GM18498 (cell line): ENCODE data around the gene PRMT6.
"Not testable (repeated sequence)": the region's sequence is repeated elsewhere in the genome, so short reads cannot be mapped to it uniquely, and the experiment has no call there.

ENCODE experiments used
- ATAC-seq: cut with Tn5 transposase; IDR thresholded peaks from one replicate; pipeline ENCODE4 v1.9.1; 2021; ENCODE audit warnings: mild to moderate bottlenecking, moderate library complexity; ENCODE audit not compliant: unreplicated experiment

PRMT6 gene

GRCh38 chr1:107056426-107057196, at the start of gene PRMT6:
Gene PRMT6, plus strand, starts transcription at chr1:107056674. Its CDS starts 42 bp downstream, at chr1:107056716.
- ATAC-seq: peak; percentile 95

DNA sequence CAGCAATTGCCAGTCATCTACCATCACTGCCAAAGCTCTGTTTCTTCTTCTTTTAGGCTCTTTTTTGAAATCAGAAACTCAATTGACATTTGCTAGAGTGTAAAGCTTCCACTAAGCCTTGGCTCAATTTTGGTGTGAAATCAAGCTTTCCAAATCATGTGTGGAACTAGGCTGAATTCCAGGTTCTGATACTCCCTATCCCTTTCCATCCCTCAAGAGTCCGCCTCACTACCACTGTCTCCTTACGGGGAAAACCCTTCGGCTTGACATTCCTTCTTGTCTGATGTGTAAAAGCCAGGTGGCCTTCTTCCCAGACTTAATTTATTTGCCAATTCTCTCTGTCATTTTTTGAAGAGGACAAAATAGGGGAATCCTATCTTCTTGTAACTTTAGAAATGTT, 47.2 kb upstream of the PRMT6 start:
- ATAC-seq: no peak

DNA sequence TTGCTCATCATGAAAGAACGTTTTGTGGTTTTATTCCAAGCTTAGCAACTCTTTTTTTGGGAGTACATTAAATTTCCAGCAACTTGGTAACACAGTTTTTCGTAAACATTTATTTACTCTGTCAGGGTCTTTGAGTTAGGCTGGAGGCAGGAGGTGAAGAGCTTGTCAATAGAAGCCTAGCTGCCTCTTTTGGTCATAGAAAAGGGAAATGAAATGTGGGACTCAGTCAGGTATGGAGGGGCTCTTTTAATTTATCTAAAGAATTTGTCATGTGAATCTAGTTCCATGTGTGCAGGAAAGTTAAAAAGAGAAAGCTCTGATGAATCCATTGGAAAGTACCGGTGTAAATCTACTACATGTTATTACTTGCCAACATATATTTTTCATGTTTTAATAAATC, 45.9 kb upstream of the PRMT6 start:
- no peak for ATAC-seq

DNA sequence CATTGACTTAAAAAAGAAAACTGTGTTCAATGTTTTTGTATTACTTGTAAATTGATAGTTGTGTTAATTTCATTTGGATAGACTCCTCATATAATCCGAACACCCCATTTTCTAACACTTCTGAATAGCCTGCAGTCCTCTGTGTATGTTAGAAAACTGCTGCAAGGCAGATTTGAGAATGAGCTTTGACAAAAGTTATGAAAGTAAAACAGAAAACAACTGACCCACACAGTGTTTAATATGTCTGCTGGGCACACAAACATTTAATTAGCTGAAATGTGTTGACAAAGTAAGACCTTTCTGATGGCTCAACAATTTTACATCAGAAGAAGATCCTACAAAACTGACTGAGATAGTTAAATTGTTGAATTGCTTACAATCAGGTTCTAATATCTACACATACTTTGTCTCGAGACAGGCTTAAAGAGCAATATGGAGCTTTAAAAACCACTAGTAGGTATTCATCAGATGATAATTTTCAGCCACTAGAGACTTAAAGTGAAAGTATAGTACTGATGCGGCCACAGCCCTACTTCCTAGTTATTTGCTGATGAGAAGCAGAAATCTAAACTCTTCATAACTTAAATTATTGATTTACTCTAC, 40.0 kb upstream of the PRMT6 start:
- ATAC-seq: peak; percentile 86

DNA sequence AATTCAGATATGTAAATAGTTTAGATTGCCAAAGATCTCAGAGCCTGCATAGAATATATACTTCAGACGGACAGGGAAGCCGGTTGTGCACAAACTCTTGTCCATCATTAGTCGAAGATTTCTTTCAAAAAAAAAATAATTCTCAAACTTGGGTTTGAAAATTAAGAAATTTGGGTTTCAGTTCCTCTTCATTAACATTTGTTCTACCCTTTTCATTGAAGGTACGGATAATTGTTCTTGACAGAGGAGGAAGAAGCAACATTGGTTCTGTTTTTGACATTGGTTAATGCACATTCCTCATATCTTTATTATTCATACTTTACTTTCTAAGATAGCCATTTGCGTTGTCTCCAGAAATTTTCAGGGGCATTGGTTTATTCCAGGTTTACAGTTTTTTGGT, 38.0 kb upstream of the PRMT6 start:
- ATAC-seq: no peak

DNA sequence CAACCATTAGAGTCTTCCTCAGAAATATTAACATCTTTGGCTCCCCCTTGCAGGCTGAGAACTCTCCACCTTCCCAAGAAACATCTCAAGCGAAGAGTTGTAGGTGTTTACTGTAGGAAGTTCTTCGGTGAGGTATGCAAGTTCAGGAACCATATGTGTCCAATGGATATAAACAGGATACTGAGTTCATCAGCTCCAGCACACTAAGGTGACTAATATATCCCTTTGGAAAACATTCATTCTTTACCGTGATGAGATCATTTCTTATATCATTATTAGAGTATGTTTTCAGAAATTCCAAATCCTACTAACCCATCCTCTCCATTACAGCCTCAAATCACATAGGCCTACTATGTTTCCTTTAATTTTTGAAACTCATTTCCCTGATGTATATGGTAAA, 37.3 kb upstream of the PRMT6 start:
- no peak for ATAC-seq

- ATAC-seq: not testable (repeated sequence)
Observed at GRCh38 chr1:107038874-107039273, 17.6 kb upstream of the PRMT6 start.

DNA sequence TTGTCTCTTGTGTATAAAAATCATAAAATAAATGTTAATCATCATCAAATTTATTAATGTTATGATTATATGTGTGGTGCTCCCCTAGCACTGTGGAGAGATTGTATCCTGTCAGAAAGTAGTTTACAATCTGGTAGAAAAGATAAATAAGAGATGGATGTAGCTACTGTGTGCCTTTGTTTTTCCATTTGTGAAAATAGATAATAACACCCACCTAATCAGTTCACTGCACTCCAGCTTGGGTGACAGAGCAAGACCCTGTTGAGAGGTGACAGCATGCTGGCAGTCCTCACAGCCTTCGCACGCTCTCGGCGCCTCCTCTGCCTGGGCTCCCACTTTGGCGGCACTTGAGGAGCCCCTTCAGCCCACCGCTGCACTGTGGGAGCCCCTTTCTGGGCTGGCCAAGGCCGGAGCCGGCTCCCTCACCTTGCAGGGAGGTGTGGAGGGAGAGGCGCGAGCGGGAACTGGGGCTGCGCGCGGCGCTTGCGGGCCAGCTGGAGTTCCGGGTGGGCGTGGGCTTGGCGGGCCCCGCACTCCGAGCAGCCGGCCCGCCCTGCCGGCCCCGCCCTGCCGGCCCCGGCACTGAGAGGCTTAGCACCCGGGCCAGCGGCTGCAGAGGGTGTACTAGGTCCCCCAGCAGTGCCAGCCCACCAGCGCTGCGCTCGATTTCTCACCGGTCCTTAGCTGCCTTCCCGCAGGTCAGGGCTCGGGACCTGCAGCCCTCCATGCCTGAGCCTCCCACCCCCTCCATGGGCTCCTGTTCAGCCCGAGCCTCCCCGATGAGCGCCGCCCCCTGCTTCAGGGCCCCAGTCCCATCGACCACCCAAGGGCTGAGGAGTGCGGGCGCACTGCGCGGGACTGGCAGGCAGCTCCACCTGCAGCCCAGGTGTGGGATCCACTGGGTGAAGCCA, 11.9 kb upstream of the PRMT6 start:
- not testable (repeated sequence) for ATAC-seq

- no peak for ATAC-seq
Observed at GRCh38 chr1:107047602-107048001, 8.9 kb upstream of the PRMT6 start.

DNA sequence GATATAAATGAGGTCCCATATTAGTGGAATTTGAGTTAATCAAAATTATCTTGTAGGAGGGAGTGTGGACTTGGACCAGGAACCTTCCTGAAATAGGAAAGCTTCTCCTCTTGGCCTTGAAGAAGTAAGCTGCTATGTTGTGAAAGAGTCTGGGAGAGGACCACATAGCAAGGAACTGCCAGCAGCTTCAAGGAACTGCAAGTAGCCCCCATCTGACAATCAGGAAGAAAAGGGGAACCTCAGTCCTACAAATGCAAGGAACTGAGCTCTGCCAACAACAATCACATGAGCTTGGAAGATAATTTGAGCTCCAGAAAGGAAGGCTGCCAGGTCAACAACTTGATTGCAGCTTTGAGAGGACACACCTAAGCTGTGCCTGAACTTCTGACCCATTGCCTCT, 8.2 kb upstream of the PRMT6 start:
- no peak for ATAC-seq

DNA sequence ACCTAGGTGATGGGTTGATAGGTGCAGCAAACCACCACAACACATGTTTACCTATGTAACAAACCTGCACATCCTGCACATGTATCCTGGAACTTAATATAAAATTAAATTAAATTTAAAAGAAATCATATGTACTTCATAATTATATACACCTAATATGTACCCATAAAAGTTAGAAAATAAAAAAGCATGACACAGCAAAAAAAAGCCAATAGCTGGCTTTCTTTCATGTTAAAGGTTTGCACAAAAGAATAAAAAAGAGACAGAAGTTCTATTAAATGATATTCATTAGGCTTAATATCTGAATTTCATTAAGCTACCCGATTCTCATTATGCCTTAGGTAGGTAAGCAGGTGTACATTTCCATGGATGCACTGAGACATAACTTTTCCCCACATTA, 5.2 kb upstream of the PRMT6 start:
- no peak for ATAC-seq

DNA sequence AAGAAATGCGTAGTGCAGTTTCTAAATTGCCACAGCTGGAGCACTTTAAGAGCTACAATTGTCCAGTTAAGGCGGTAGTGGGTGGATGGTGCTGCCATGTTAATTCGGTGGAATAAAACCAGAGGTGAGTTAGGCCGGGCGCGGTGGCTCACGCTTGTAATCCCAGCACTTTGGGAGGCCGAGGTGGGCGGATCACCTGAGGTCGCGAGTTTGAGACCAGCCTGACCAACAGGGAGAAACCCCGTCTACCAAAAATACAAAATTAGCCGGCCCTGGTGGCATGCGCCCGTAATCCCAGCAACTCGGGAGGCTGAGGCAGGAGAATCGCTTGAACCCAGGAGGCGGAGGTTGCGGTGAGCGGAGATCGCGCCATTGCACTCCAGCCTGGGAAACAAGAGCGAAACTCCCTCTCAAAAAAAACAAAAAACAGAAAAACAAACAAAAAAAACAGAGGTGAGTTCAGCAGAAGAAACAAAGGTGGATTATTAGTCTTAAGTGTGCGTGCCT, 502 bp upstream of the PRMT6 start:
- not testable (repeated sequence) for ATAC-seq

DNA sequence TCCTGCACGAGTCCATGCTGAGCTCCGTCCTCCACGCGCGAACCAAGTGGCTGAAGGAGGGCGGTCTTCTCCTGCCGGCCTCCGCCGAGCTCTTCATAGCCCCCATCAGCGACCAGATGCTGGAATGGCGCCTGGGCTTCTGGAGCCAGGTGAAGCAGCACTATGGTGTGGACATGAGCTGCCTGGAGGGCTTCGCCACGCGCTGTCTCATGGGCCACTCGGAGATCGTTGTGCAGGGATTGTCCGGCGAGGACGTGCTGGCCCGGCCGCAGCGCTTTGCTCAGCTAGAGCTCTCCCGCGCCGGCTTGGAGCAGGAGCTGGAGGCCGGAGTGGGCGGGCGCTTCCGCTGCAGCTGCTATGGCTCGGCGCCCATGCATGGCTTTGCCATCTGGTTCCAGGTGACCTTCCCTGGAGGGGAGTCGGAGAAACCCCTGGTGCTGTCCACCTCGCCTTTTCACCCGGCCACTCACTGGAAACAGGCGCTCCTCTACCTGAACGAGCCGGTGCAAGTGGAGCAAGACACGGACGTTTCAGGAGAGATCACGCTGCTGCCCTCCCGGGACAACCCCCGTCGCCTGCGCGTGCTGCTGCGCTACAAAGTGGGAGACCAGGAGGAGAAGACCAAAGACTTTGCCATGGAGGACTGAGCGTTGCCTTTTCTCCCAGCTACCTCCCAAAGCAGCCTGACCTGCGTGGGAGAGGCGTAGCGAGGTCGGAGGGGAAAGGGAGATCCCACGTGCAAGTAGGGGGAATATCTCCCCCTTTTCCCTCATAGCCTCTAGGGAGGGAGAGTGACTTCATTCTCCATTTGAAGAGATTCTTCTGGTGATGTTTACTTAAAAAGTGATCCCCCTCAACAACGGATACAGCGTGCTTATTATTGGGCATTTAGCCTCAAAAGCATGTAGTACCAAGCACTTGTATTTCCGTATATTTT, 991 bp downstream of the PRMT6 start:
- ATAC-seq: peak; percentile 70

DNA sequence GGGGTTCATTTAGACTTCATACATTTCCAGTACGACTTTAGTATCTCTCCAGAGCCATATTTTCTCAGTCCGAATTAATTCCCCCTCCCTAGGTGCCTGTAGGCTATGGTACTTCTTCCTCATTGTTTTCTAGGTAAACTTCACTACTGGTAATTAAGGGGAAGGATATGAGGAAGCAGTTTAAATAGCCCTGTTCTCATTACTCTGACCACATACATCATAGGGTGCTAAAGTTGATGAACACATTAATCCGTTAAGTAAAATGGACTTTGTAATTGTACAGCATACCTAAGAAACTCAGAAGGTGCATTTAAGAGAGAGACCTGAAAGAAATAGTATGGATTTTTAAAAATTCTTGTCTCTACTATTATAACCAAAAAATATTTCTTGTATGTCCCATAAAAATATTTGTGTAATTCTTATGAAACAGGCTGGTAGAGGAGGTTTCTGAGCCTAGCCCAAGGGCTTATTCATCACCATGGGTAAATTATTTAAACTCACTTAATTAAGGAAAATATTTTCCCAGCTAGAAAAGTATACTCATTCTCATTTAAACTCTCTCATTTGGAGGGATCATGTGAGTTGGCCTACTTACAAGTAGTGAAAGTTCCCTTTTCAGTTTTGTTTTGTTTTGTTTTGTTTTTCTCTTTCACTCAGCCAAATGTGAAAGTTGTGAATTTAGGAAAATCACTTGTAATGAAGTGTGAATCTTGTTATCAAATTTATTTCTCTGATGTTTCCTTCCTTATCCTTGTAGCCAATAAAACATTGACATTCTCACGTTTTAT, 2.0 kb downstream of the PRMT6 start:
- no peak for ATAC-seq

GRCh38 chr1:107061886-107062285, 5.4 kb downstream of the PRMT6 start:
- ATAC-seq: no peak

DNA sequence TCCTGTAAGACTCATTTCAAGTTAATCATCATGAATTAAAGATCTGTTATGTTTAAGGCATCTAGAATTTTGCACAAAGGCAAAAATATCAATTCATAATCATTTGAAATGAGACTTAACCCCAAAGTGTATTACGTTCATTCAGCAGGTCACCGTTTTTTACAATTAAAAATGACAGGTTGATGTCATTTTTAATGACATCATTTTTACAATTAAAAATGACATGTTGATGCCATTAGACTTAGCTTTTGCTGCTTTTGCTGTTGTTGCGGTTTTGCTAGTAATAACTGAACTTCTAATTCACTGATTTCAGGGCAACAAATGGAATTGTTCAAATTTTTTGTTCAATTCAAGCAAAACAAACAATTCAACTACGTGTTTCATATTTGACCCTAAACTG, 17.0 kb downstream of the PRMT6 start:
- ATAC-seq: no peak

- ATAC-seq: no peak
Observed at GRCh38 chr1:107076841-107077240, 20.4 kb downstream of the PRMT6 start.

DNA sequence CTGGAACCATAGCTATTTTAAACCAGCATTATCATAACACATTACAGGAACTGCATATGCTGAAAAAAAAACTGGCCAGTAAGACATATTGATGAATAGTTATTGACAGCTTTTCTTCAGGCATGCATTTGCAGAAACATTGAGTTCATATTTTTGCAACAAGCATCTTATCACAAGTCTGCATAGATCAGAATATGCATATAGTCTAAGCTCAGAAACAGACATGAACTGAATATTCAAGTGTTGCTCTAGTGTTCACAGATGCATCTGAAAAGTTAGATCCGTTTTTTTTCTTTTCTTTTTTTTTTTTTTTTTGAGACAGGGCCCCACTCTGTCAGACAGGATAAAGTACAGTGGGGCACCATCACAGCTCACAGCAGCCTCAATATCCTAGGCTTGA, 22.8 kb downstream of the PRMT6 start:
- no peak for ATAC-seq

GRCh38 chr1:107081102-107081501, 24.6 kb downstream of the PRMT6 start:
- no peak for ATAC-seq

DNA sequence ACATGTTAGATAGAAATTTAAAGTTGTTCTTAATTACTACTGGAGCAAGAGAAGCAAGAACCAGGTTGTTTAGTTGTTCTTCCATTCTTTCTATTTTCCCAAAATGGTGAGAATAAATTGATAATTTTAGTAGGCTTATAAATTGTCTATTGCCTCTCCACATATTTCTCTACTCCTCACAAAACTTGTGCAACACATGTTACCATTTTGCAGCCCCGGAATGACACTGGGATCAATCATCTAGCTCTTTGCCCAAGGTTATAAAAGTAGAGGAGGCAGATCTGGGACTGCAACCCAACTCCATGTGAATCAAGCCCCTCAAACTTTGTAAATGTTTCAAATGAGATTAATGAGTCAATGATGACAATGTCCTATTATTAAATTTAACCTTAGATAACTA, 34.9 kb downstream of the PRMT6 start:
- ATAC-seq: no peak
